Ectodermal cell (in vitro differentiated cells): ENCODE data around the gene RBM3.

ENCODE experiments used
- H3K27ac ChIP-seq: 2 replicates; pipeline ENCODE4 v1.7.0; 2013; ENCODE audit warnings: mild to moderate bottlenecking, low read depth, low read length; ENCODE audit not compliant: insufficient read depth, poor library complexity, severe bottlenecking
- H3K27me3 ChIP-seq: 2 replicates; pipeline ENCODE4 v1.7.0; 2013; ENCODE audit warnings: mild to moderate bottlenecking, low read length; ENCODE audit not compliant: insufficient read depth, control insufficient read depth, poor library complexity, severe bottlenecking
- H3K36me3 ChIP-seq: one replicate; pipeline ENCODE4 v1.7.0; 2013; ENCODE audit warnings: low read length; ENCODE audit not compliant: control insufficient read depth, insufficient read depth
- H3K4me1 ChIP-seq: one replicate; pipeline ENCODE4 v1.7.0; 2013; ENCODE audit warnings: low read length; ENCODE audit not compliant: control insufficient read depth, insufficient read depth
- H3K4me3 ChIP-seq: 2 replicates; pipeline ENCODE4 v1.7.0; 2013; ENCODE audit warnings: low read depth, low read length, control low read depth; ENCODE audit not compliant: insufficient read depth
- H3K9me3 ChIP-seq: 2 replicates; pipeline ENCODE4 v1.7.0; 2013; ENCODE audit warnings: mild to moderate bottlenecking, low read length, moderate library complexity; ENCODE audit not compliant: control insufficient read depth
- WGBS, 2 experiments: methylation state at CpG; one replicate each; pipeline ENCODE4 v1.1.7; 2013; ENCODE audit warnings: missing lambda C conversion rate in 2 of 2; 5-methylcytosine and 5-hydroxymethylcytosine counted together

Gene RBM3

GRCh38 chrX:48575642-48576041, 1.4 kb downstream of the RBM3 start:
- Histone ChIP-seq H3K27ac (no peak overlapping the region), H3K27me3 (no peaks in the 10 kb centered on the region), H3K4me1 (peaks cover 11% of the 10 kb centered on the region), H3K36me3 (peaks cover 27% of the 10 kb centered on the region), H3K4me3 (peak overlapping the region; percentile 79), H3K9me3 (no peaks in the 10 kb centered on the region)
- 89 to 91% methylated on average over 13 of the region's 13 CpGs for WGBS, 2 experiments

DNA sequence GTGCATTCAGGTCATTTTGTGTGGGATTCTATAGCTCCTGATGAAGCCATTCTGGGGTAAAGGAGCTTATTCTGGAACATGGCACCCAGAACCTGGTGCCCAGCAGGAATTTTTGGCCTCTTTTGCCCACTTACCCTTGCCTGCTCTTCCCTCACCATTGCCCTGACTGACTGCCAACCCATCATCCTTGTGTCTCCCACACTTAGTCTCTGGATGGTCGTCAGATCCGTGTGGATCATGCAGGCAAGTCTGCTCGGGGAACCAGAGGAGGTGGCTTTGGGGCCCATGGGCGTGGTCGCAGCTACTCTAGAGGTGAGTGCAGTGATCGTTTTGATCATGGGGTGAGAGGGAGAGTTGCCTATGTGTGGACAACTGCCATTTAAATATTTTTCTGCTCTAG, 1.8 kb downstream of the RBM3 start:
- WGBS, 2 experiments: 89 to 91% methylated on average over 6 of the region's 6 CpGs
- H3K27ac ChIP-seq: no peak overlapping the region
- peaks cover 11% of the 10 kb centered on the region for H3K4me1 ChIP-seq
- no peaks in the 10 kb centered on the region for H3K9me3 ChIP-seq
- peak overlapping the region; percentile 79 for H3K4me3 ChIP-seq
- peaks cover 27% of the 10 kb centered on the region for H3K36me3 ChIP-seq
- H3K27me3 ChIP-seq: no peaks in the 10 kb centered on the region

DNA sequence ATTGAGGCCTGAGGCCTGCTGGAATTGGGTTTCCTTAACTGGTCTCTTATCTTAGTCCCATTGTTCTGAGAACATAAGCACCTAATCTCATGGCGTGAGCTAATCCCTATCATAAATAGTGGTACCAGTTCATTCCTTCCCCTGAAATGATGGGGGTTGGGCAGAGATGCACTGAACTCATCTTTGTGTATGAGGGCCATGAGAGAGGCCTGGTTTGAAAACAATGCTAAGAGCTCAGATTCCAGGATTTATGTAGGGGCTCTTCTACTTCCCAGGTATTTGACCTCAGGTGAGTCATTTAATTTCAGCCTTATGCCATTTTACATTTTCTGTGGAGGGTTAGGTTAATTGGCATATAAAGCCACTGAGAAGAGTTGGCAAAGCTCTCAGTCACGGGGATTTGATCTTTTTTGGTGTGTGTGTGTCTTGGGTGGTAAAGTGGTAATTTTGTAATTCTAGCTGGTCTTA, 4.4 kb downstream of the RBM3 start:
- Histone ChIP-seq H3K36me3 (peaks cover 27% of the 10 kb centered on the region), H3K4me1 (peaks cover 11% of the 10 kb centered on the region), H3K27ac (no peak overlapping the region), H3K27me3 (no peaks in the 10 kb centered on the region), H3K4me3 (no peak overlapping the region), H3K9me3 (no peaks in the 10 kb centered on the region)
- WGBS, 2 experiments: 85 to 98% methylated on average over 2 of the region's 2 CpGs

DNA sequence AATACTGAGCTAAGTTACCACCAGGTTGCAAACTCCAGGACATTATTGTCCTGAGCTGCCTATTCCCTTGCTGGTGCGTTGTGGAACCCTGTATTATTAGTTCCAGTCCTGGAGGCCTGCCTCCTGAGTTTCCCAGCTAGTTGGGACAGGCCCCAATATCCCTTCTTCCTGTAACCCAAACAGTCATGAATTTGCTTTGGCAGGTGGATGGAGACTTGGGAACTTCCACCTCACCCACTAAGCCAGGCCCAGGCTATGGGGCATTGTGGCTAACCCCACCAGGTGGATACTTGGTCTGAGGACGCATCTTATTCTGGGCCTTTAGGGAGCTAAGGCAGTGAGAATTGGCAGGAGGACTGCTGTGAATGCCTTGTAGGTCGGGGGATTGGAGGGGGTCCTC, 5.0 kb downstream of the RBM3 start:
- H3K27me3 ChIP-seq: no peaks in the 10 kb centered on the region
- no peak overlapping the region for H3K27ac ChIP-seq
- H3K4me1 ChIP-seq: peaks cover 11% of the 10 kb centered on the region
- peaks cover 27% of the 10 kb centered on the region for H3K36me3 ChIP-seq
- H3K9me3 ChIP-seq: no peaks in the 10 kb centered on the region
- 93 to 94% methylated on average over 3 of the region's 3 CpGs for WGBS, 2 experiments
- H3K4me3 ChIP-seq: no peak overlapping the region

- Histone ChIP-seq H3K4me3 (no peak overlapping the region), H3K4me1 (peaks cover 6% of the 10 kb centered on the region), H3K36me3 (peaks cover 22% of the 10 kb centered on the region), H3K9me3 (no peaks in the 10 kb centered on the region), H3K27me3 (no peaks in the 10 kb centered on the region), H3K27ac (no peak overlapping the region)
- WGBS, 2 experiments: 86 to 100% methylated on average over 1 of the region's 1 CpG
Measured at GRCh38 chrX:48580662-48581061, 6.4 kb downstream of the RBM3 start.

DNA sequence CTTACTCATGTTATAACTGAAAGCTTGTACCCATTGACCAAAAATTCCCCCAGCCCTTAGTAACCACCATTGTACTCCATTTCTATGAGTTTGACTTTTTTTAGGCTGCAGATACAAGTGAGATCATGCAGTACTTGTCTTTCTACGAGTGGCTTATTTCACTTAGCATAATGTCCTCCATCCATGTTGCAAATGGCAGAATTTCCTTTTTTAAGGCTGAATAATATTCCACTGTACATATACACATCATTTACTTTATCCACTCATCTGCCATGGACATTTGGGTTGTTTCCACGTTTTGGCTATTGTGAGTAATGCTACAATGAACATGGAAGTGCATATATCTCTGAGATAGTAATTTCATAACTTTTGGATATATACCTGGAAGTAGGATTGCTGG, 10.4 kb downstream of the RBM3 start:
- Histone ChIP-seq H3K9me3 (no peaks in the 10 kb centered on the region), H3K36me3 (no peaks in the 10 kb centered on the region), H3K4me3 (no peak overlapping the region), H3K4me1 (no peaks in the 10 kb centered on the region), H3K27ac (no peak overlapping the region), H3K27me3 (no peaks in the 10 kb centered on the region)
- WGBS, 2 experiments: 89 to 96% methylated on average over 1 of the region's 2 CpGs

DNA sequence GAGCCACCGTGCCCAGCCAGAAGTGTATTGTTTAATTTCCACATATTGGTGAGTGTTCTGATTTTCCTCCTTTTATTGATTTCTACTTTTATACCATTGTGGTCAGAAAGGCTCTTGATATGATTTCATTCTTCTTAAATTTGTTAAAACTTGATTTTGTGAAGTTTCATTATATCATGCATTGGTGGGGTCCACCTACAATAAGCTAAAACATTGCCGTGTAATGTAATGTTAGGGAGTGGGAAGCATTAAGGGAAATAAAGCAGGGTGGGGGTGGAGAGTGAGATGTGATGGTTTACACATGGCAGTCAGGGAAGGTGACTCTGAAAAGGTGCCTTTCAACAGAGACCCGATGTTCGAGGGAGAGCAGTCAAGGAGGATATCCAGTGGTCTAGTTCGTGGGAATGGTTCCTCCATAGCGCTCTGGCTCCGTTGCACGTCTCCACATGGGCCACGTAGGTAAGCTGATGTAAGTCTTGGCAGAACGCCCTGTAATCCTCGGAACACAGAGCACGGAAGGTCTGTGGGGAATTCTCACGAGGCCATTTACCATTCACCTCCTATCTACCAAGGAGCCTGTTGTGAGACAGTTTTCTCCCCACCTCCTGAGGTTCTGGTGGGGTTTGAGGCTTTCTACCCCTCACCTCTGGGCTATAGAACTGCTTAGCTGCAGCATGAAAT, 15.3 kb downstream of the RBM3 start:
- H3K4me1 ChIP-seq: no peaks in the 10 kb centered on the region
- 89 to 97% methylated on average over 11 to 13 of the region's 13 CpGs for WGBS, 2 experiments
- no peaks in the 10 kb centered on the region for H3K27me3 ChIP-seq

GRCh38 chrX:48590203-48591103, 16.2 kb downstream of the RBM3 start:
- Histone ChIP-seq H3K4me3 (no peak overlapping the region), H3K27ac (no peak overlapping the region), H3K4me1 (no peaks in the 10 kb centered on the region), H3K9me3 (no peaks in the 10 kb centered on the region), H3K36me3 (no peaks in the 10 kb centered on the region), H3K27me3 (no peaks in the 10 kb centered on the region)
- 90 to 94% methylated on average over 21 of the region's 21 CpGs for WGBS, 2 experiments

More for the DNA sequence above, 15.3 kb downstream of the RBM3 start:
- H3K9me3 ChIP-seq: no peaks in the 10 kb centered on the region
- no peak overlapping the region for H3K4me3 ChIP-seq
- H3K36me3 ChIP-seq: no peaks in the 10 kb centered on the region
- no peak overlapping the region for H3K27ac ChIP-seq

- Histone ChIP-seq H3K4me1 (no peaks in the 10 kb centered on the region), H3K4me3 (no peak overlapping the region), H3K36me3 (no peaks in the 10 kb centered on the region), H3K27me3 (no peaks in the 10 kb centered on the region), H3K9me3 (no peaks in the 10 kb centered on the region), H3K27ac (no peak overlapping the region)
- 86 to 89% methylated on average over 9 of the region's 9 CpGs for WGBS, 2 experiments
Measured at GRCh38 chrX:48591255-48591791, 17.0 kb downstream of the RBM3 start.

GRCh38 chrX:48592971-48593370, 18.7 kb downstream of the RBM3 start:
- 98 to 100% methylated on average over 4 to 5 of the region's 5 CpGs for WGBS, 2 experiments

More at GRCh38 chrX:48592971-48593370, 18.7 kb downstream of the RBM3 start:
- Histone ChIP-seq H3K9me3 (no peaks in the 10 kb centered on the region), H3K36me3 (no peaks in the 10 kb centered on the region), H3K4me1 (no peaks in the 10 kb centered on the region), H3K27ac (no peak overlapping the region), H3K27me3 (no peaks in the 10 kb centered on the region), H3K4me3 (no peak overlapping the region)
